Thymus (tissue), 11 donors: ENCODE data around the gene TAGLN2. TPM values are rescaled to one million over a fixed set of nuclear protein-coding genes. Genes with fewer than 3 reads are reported as not detected.

Experiments used
- DNase-seq, 9 donors: peaks; one replicate each; pipeline ENCODE4 v3.0.0-alpha.2; 2013; ENCODE audit warnings: low spot score in 9 of 9, low read depth in 6 of 9, missing footprints in 1 of 9
- H3K27ac ChIP-seq, 2 donors: one replicate each; pipeline ENCODE4 v1.5.1; 2013; ENCODE audit warnings: control low read depth in 1 of 2, low read depth in 1 of 2, low read length in 1 of 2, mild to moderate bottlenecking in 1 of 2, moderate library complexity in 1 of 2
- H3K27me3 ChIP-seq, 2 donors: one replicate each; pipeline ENCODE4 v1.5.1; 2013; ENCODE audit warnings: low read length in 1 of 2; ENCODE audit not compliant: control insufficient read depth in 2 of 2, insufficient read depth in 1 of 2
- H3K36me3 ChIP-seq, 2 donors: one replicate each; pipeline ENCODE4 v1.5.1; 2013; ENCODE audit warnings: low read length in 1 of 2, mild to moderate bottlenecking in 1 of 2, moderate library complexity in 1 of 2; ENCODE audit not compliant: control insufficient read depth in 2 of 2, insufficient read depth in 2 of 2
- H3K4me1 ChIP-seq, 2 donors: one replicate each; pipeline ENCODE4 v1.5.1; 2013; ENCODE audit warnings: low read length in 2 of 2; ENCODE audit not compliant: control insufficient read depth in 2 of 2, insufficient read depth in 2 of 2
- H3K4me3 ChIP-seq, 2 donors: one replicate each; pipeline ENCODE4 v1.5.1; 2013; ENCODE audit warnings: low read length in 2 of 2, control low read depth in 1 of 2, mild to moderate bottlenecking in 1 of 2
- H3K9me3 ChIP-seq, 2 donors: one replicate each; pipeline ENCODE4 v1.5.1; 2013; ENCODE audit warnings: low read length in 1 of 2, mild to moderate bottlenecking in 1 of 2; ENCODE audit not compliant: control insufficient read depth in 2 of 2, insufficient read depth in 1 of 2
- WGBS: extraction: QIAGEN DNeasy Blood & Tissue Kit; methylation state at CpG from one replicate; pipeline ENCODE4 v1.1.7; 2013; 5-methylcytosine and 5-hydroxymethylcytosine counted together
- polyA plus RNA-seq: library from polyadenylated mRNA; stranded (reverse); fragments of 200-250 nt; gene quantifications from one replicate; pipeline ENCODE4 v1.2.3, GENCODE V29; 2013
- total RNA-seq: library from RNA; stranded (reverse); fragments of 120-200 nt; gene quantifications from one replicate; pipeline ENCODE4 v1.2.4, GENCODE V29; 2013
- donor health status: healthy.

Gene TAGLN2
- total and polyA plus RNA-seq, 2 donors: 172 to 429 TPM

- H3K9me3 ChIP-seq: no peaks in the 10 kb centered on the region
- H3K27ac ChIP-seq: no peak overlapping the region
- 96% methylated on average over 14 of the region's 14 CpGs for WGBS
- peaks cover 2 to 27% of the 10 kb centered on the region in 2 donors for H3K4me1 ChIP-seq
- no peak overlapping the region for H3K4me3 ChIP-seq
- H3K36me3 ChIP-seq: no peaks in the 10 kb centered on the region
- peaks cover 0 to 15% of the 10 kb centered on the region in 2 donors for H3K27me3 ChIP-seq
- DNase-seq: no peak
Observed at GRCh38 chr1:159934136-159935039, 9.1 kb upstream of the TAGLN2 start.

- H3K4me3 ChIP-seq: no peak overlapping the region
- no peaks in the 10 kb centered on the region for H3K36me3 ChIP-seq
- peaks cover 2 to 25% of the 10 kb centered on the region in 2 donors for H3K4me1 ChIP-seq
- no peak for DNase-seq
- WGBS: 97% methylated on average over 4 of the region's 4 CpGs
- H3K9me3 ChIP-seq: no peaks in the 10 kb centered on the region
- peak overlapping the region in 1 of 2 donors; percentile 37 for H3K27ac ChIP-seq
- H3K27me3 ChIP-seq: peaks cover 0 to 14% of the 10 kb centered on the region in 2 donors
Observed at GRCh38 chr1:159933347-159933746, 8.0 kb upstream of the TAGLN2 start.

- peaks cover 2 to 22% of the 10 kb centered on the region in 2 donors for H3K4me1 ChIP-seq
- H3K4me3 ChIP-seq: no peak overlapping the region
- H3K9me3 ChIP-seq: no peaks in the 10 kb centered on the region
- peak overlapping the region; percentile 27 to 46 for H3K27ac ChIP-seq
- DNase-seq: no peak
- H3K36me3 ChIP-seq: no peaks in the 10 kb centered on the region
- peaks cover 0 to 11% of the 10 kb centered on the region in 2 donors for H3K27me3 ChIP-seq
- WGBS: 95% methylated on average over 16 of the region's 16 CpGs
Observed at GRCh38 chr1:159932296-159933285, 7.3 kb upstream of the TAGLN2 start.

GRCh38 chr1:159931795-159932173 lies 6.5 kb upstream of the TAGLN2 start:
- no peaks in the 10 kb centered on the region for H3K36me3 ChIP-seq
- H3K4me1 ChIP-seq: peaks cover 0 to 14% of the 10 kb centered on the region in 2 donors
- no peaks in the 10 kb centered on the region for H3K9me3 ChIP-seq
- H3K27me3 ChIP-seq: peaks cover 0 to 11% of the 10 kb centered on the region in 2 donors
- no peak overlapping the region for H3K4me3 ChIP-seq
- DNase-seq: no peak
- 92% methylated on average over 3 of the region's 3 CpGs for WGBS
- peak overlapping the region in 1 of 2 donors; percentile 15 for H3K27ac ChIP-seq

- no peak for DNase-seq
- Histone ChIP-seq H3K36me3 (no peaks in the 10 kb centered on the region), H3K4me1 (peaks cover 0 to 10% of the 10 kb centered on the region in 2 donors), H3K27me3 (peaks cover 0 to 10% of the 10 kb centered on the region in 2 donors), H3K9me3 (no peaks in the 10 kb centered on the region), H3K4me3 (no peak overlapping the region), H3K27ac (no peak overlapping the region)
- 96% methylated on average over 13 of the region's 13 CpGs for WGBS
Observed at GRCh38 chr1:159931101-159931794, 5.9 kb upstream of the TAGLN2 start.

- no peak overlapping the region for H3K27ac ChIP-seq
- WGBS: 97% methylated on average over 8 of the region's 8 CpGs
Observed at GRCh38 chr1:159930634-159931033, 5.3 kb upstream of the TAGLN2 start.

GRCh38 chr1:159930216-159930615 lies 4.9 kb upstream of the TAGLN2 start:
- no peaks in the 10 kb centered on the region for H3K36me3 ChIP-seq
- WGBS: 95% methylated on average over 11 of the region's 11 CpGs
- peaks cover 0 to 16% of the 10 kb centered on the region in 2 donors for H3K4me1 ChIP-seq
- no peak for DNase-seq
- H3K4me3 ChIP-seq: no peak overlapping the region
- peaks cover 0 to 7% of the 10 kb centered on the region in 2 donors for H3K27me3 ChIP-seq
- no peaks in the 10 kb centered on the region for H3K9me3 ChIP-seq
- H3K27ac ChIP-seq: no peak overlapping the region

More at GRCh38 chr1:159930634-159931033, 5.3 kb upstream of the TAGLN2 start:
- no peak for DNase-seq
- Histone ChIP-seq H3K4me1 (peaks cover 0 to 14% of the 10 kb centered on the region in 2 donors), H3K4me3 (no peak overlapping the region), H3K27me3 (peaks cover 0 to 9% of the 10 kb centered on the region in 2 donors), H3K9me3 (no peaks in the 10 kb centered on the region), H3K36me3 (no peaks in the 10 kb centered on the region)

GRCh38 chr1:159929155-159930051 lies 4.1 kb upstream of the TAGLN2 start:
- DNase-seq: no peak
- WGBS: 96% methylated on average over 48 of the region's 48 CpGs
- Histone ChIP-seq H3K27me3 (peaks cover 0 to 5% of the 10 kb centered on the region in 2 donors), H3K36me3 (no peaks in the 10 kb centered on the region), H3K9me3 (no peaks in the 10 kb centered on the region), H3K4me1 (peaks cover 0 to 22% of the 10 kb centered on the region in 2 donors), H3K27ac (no peak overlapping the region), H3K4me3 (no peak overlapping the region)
